Ishikawa (cell line): ENCODE data around the gene ERC1.
A peak's percentile ranks its signal among the peaks of the same experiment; 100 is the strongest.

ENCODE experiments used
- CEBPB ChIP-seq: IDR thresholded peaks from 2 replicates; pipeline ENCODE4 v1.6.1; 2012
- CREB1 ChIP-seq: IDR thresholded peaks from 2 replicates; pipeline ENCODE4 v1.6.1; 2012; ENCODE audit warnings: low read depth
- EGR1 ChIP-seq: IDR thresholded peaks from 2 replicates; pipeline ENCODE4 v1.6.1; 2012
- EP300 ChIP-seq: IDR thresholded peaks from 2 replicates; pipeline ENCODE4 v1.6.1; 2012; ENCODE audit warnings: borderline replicate concordance
- FOXM1 ChIP-seq: IDR thresholded peaks from 2 replicates; pipeline ENCODE4 v1.6.1; 2012; ENCODE audit warnings: low read depth, borderline replicate concordance
- MAX ChIP-seq: IDR thresholded peaks from 2 replicates; pipeline ENCODE4 v1.6.1; 2012
- NFIC ChIP-seq: IDR thresholded peaks from 2 replicates; pipeline ENCODE4 v1.6.1; 2012
- RAD21 ChIP-seq: IDR thresholded peaks from 2 replicates; pipeline ENCODE4 v1.6.1; 2012; ENCODE audit warnings: low read depth
- REST ChIP-seq: IDR thresholded peaks from 2 replicates; pipeline ENCODE4 v1.6.1; 2012; ENCODE audit warnings: low read depth, mild to moderate bottlenecking
- TAF1 ChIP-seq: IDR thresholded peaks from 2 replicates; pipeline ENCODE4 v1.6.1; 2012; ENCODE audit warnings: low read depth, mild to moderate bottlenecking
- TCF12 ChIP-seq: IDR thresholded peaks from 2 replicates; pipeline ENCODE4 v1.6.1; 2012; ENCODE audit warnings: low read depth
- TEAD4 ChIP-seq: IDR thresholded peaks from 2 replicates; pipeline ENCODE4 v1.6.1; 2012
- USF1 ChIP-seq: IDR thresholded peaks from 2 replicates; pipeline ENCODE4 v1.6.1; 2012
- YY1 ChIP-seq: IDR thresholded peaks from 2 replicates; pipeline ENCODE4 v1.6.1; 2012; ENCODE audit warnings: low read depth
- ZBTB7A ChIP-seq: IDR thresholded peaks from 2 replicates; pipeline ENCODE4 v1.6.1; 2012; ENCODE audit warnings: low read depth

ERC1 gene

GRCh38 chr12:1405619-1406018, 414.6 kb downstream of the ERC1 start:
- no peak for TF ChIP-seq MAX
- TF ChIP-seq FOXM1: no peak
- TF ChIP-seq TCF12: no peak
- TF ChIP-seq NFIC: no peak
- no peak for TF ChIP-seq EGR1
- no peak for TF ChIP-seq TEAD4
- TF ChIP-seq USF1: no peak
- no peak for TF ChIP-seq YY1
- no peak for TF ChIP-seq TAF1
- TF ChIP-seq CEBPB: no peak
- TF ChIP-seq RAD21: no peak
- TF ChIP-seq ZBTB7A: no peak
- TF ChIP-seq EP300: no peak
- no peak for TF ChIP-seq REST
- no peak for TF ChIP-seq CREB1

- no peak for TF ChIP-seq ZBTB7A
- peak; percentile 75 for TF ChIP-seq REST
Measured at GRCh38 chr12:1410794-1411193, 419.8 kb downstream of the ERC1 start.

- TF ChIP-seq YY1 (no peak), REST (peak; percentile 73), ZBTB7A (no peak), CEBPB (no peak)
Measured at GRCh38 chr12:1413930-1414329, 422.9 kb downstream of the ERC1 start.

GRCh38 chr12:1418144-1418543, 427.1 kb downstream of the ERC1 start:
- TF ChIP-seq USF1 (no peak), NFIC (no peak), MAX (no peak)

GRCh38 chr12:1419849-1420371, 428.9 kb downstream of the ERC1 start:
- no peak for TF ChIP-seq MAX
- TF ChIP-seq RAD21: no peak
- no peak for TF ChIP-seq YY1
- no peak for TF ChIP-seq CEBPB
- TF ChIP-seq USF1: no peak
- TF ChIP-seq EGR1: no peak
- no peak for TF ChIP-seq ZBTB7A
- TF ChIP-seq REST: no peak
- no peak for TF ChIP-seq TAF1
- no peak for TF ChIP-seq TEAD4
- TF ChIP-seq TCF12: no peak
